Glomerular visceral epithelial cell (primary cell): ENCODE data around the gene TLR8.

Experiments
- DNase-seq: peaks from one replicate; pipeline ENCODE4 v3.0.0-alpha.2; 2016; ENCODE audit errors: extremely low spot score

Gene TLR8

GRCh38 chrX:12906046-12906761 lies at the start of gene TLR8:
Gene TLR8, plus strand, starts transcription at chrX:12906620. Its CDS starts 87 bp downstream, at chrX:12906707.
- no peak for DNase-seq

GRCh38 chrX:12865359-12865758 lies 41.1 kb upstream of the TLR8 start:
- no peak for DNase-seq

GRCh38 chrX:12866451-12867377 lies 39.7 kb upstream of the TLR8 start, which contains the start of gene TLR7:
Gene TLR7, plus strand, starts transcription at chrX:12867072. Its CDS starts 507 bp downstream, at chrX:12867579.
- no peak for DNase-seq

GRCh38 chrX:12867685-12868084 lies 38.7 kb upstream of the TLR8 start:
- DNase-seq = no peak

GRCh38 chrX:12868747-12869146 lies 37.7 kb upstream of the TLR8 start:
- DNase-seq = no peak

GRCh38 chrX:12871257-12871656 lies 35.2 kb upstream of the TLR8 start:
- no peak for DNase-seq

- DNase-seq = no peak
Measured at GRCh38 chrX:12872741-12873140, 33.7 kb upstream of the TLR8 start.

GRCh38 chrX:12874581-12874980 lies 31.8 kb upstream of the TLR8 start:
- no peak for DNase-seq

- DNase-seq = no peak
Measured at GRCh38 chrX:12877386-12877785, 29.0 kb upstream of the TLR8 start.

GRCh38 chrX:12878536-12878935 lies 27.9 kb upstream of the TLR8 start:
- no peak for DNase-seq

GRCh38 chrX:12881914-12882313 lies 24.5 kb upstream of the TLR8 start:
- no peak for DNase-seq

- no peak for DNase-seq
Measured at GRCh38 chrX:12885508-12885907, 20.9 kb upstream of the TLR8 start.

- DNase-seq = no peak
Measured at GRCh38 chrX:12886545-12886944, 19.9 kb upstream of the TLR8 start.

- DNase-seq = no peak
Measured at GRCh38 chrX:12887141-12887540, 19.3 kb upstream of the TLR8 start.

- no peak for DNase-seq
Measured at GRCh38 chrX:12887767-12888166, 18.7 kb upstream of the TLR8 start.

- no peak for DNase-seq
Measured at GRCh38 chrX:12890467-12890866, 16.0 kb upstream of the TLR8 start.

- no peak for DNase-seq
Measured at GRCh38 chrX:12891171-12891570, 15.2 kb upstream of the TLR8 start.

- DNase-seq = no peak
Measured at GRCh38 chrX:12891915-12892506, 14.4 kb upstream of the TLR8 start.

GRCh38 chrX:12892716-12893115 lies 13.7 kb upstream of the TLR8 start:
- no peak for DNase-seq

GRCh38 chrX:12894074-12895030 lies 12.1 kb upstream of the TLR8 start:
- DNase-seq = peak; percentile 31

GRCh38 chrX:12895866-12896265 lies 10.6 kb upstream of the TLR8 start:
- no peak for DNase-seq
